Measurements from ENCODE around the gene SHISA8.
A peak's percentile ranks its signal among the peaks of the same experiment; 100 is the strongest.

The SHISA8 gene

GRCh38 chr22:41913040-41913719, 1.7 kb downstream of the SHISA8 start:
- POLR2A ChIA-PET: interaction anchor here (0.6 kb wide), 1 partner anchor 126 kb away, joined by 4 read pairs; no protein-coding TSS in a partner anchor
- CTCF ChIA-PET: interaction anchor here (1.4 kb wide), 1 partner anchor 9 kb away, joined by 5 read pairs; no protein-coding TSS in a partner anchor
- no peak overlapping the region for H3K27ac ChIP-seq (ENCODE audit: insufficient read depth in 1 of 2, low read depth in 1 of 2, low read length in 2 of 2, poor library complexity in 1 of 2, severe bottlenecking in 2 of 2)
- H3K4me1 ChIP-seq (ENCODE audit: control extremely low read depth in 1 of 4, control insufficient read depth in 4 of 4, insufficient read depth in 4 of 4, low read length in 3 of 4): peaks cover 0 to 45% (median 37%) of the 10 kb centered on the region in 4 experiments
- H3K9me3 ChIP-seq (ENCODE audit: control extremely low read depth in 1 of 5, control insufficient read depth in 4 of 5, insufficient read depth in 2 of 5, low read depth in 1 of 5, low read length in 4 of 5): no peaks in the 10 kb centered on the region
- H3K36me3 ChIP-seq (ENCODE audit: control insufficient read depth in 4 of 4, insufficient read depth in 4 of 4, low read length in 3 of 4): no peaks in the 10 kb centered on the region
- whole genome bisulfite sequencing (ENCODE audit: insufficient coverage): 79% methylated on average over 9 of the region's 11 CpGs
- no peak overlapping the region for H3K4me3 ChIP-seq (ENCODE audit: control insufficient read depth in 1 of 7, extremely low read depth in 1 of 7, insufficient read depth in 4 of 7, low read depth in 2 of 7, low read length in 6 of 7)
- DNase-seq: no peak
- peaks cover 0 to 95% (median 48%) of the 10 kb centered on the region in 5 experiments for H3K27me3 ChIP-seq (replicated peaks in 2 of 5; ENCODE audit: control insufficient read depth in 4 of 5, insufficient read depth in 5 of 5, low read length in 4 of 5)

- WGBS (ENCODE audit: insufficient coverage): 95% methylated on average over 7 of the region's 9 CpGs
- POLR2A ChIA-PET: interaction anchor here (0.6 to 1.0 kb wide), 2 partner anchors 14 to 125 kb away, joined by 4 to 5 read pairs; partner anchors contain the start of gene TNFRSF13C
- CTCF ChIA-PET: interaction anchor here (0.7 to 1.4 kb wide), 3 partner anchors 9 to 29 kb away, joined by 3 to 5 read pairs (median 4); no protein-coding TSS in a partner anchor
- peaks cover 0 to 88% (median 48%) of the 10 kb centered on the region in 5 experiments for H3K27me3 ChIP-seq (replicated peaks in 2 of 5; ENCODE audit: control insufficient read depth in 4 of 5, insufficient read depth in 5 of 5, low read length in 4 of 5)
- no peaks in the 10 kb centered on the region for H3K9me3 ChIP-seq (ENCODE audit: control extremely low read depth in 1 of 5, control insufficient read depth in 4 of 5, insufficient read depth in 2 of 5, low read depth in 1 of 5, low read length in 4 of 5)
- H3K27ac ChIP-seq (ENCODE audit: insufficient read depth in 1 of 2, low read depth in 1 of 2, low read length in 2 of 2, poor library complexity in 1 of 2, severe bottlenecking in 2 of 2): no peak overlapping the region
- H3K36me3 ChIP-seq (ENCODE audit: control insufficient read depth in 4 of 4, insufficient read depth in 4 of 4, low read length in 3 of 4): peaks cover 0 to 5% (median 2%) of the 10 kb centered on the region in 4 experiments
- no peak overlapping the region for H3K4me3 ChIP-seq (ENCODE audit: control insufficient read depth in 1 of 7, extremely low read depth in 1 of 7, insufficient read depth in 4 of 7, low read depth in 2 of 7, low read length in 6 of 7)
- H3K4me1 ChIP-seq (ENCODE audit: control extremely low read depth in 1 of 4, control insufficient read depth in 4 of 4, insufficient read depth in 4 of 4, low read length in 3 of 4): peaks cover 0 to 41% (median 35%) of the 10 kb centered on the region in 4 experiments
- no peak for DNase-seq
Observed at GRCh38 chr22:41912338-41913039, 2.4 kb downstream of the SHISA8 start.

GRCh38 chr22:41911001-41911611, 3.8 kb downstream of the SHISA8 start:
- peaks cover 0 to 41% (median 34%) of the 10 kb centered on the region in 4 experiments for H3K4me1 ChIP-seq (ENCODE audit: control extremely low read depth in 1 of 4, control insufficient read depth in 4 of 4, insufficient read depth in 4 of 4, low read length in 3 of 4)
- no peak overlapping the region for H3K27ac ChIP-seq (ENCODE audit: insufficient read depth in 1 of 2, low read depth in 1 of 2, low read length in 2 of 2, poor library complexity in 1 of 2, severe bottlenecking in 2 of 2)
- no peaks in the 10 kb centered on the region for H3K9me3 ChIP-seq (ENCODE audit: control extremely low read depth in 1 of 5, control insufficient read depth in 4 of 5, insufficient read depth in 2 of 5, low read depth in 1 of 5, low read length in 4 of 5)
- DNase-seq: no peak
- CTCF ChIA-PET: interaction anchor here (0.9 kb wide), 1 partner anchor 30 kb away, joined by 3 read pairs; no protein-coding TSS in a partner anchor
- H3K4me3 ChIP-seq (ENCODE audit: control insufficient read depth in 1 of 7, extremely low read depth in 1 of 7, insufficient read depth in 4 of 7, low read depth in 2 of 7, low read length in 6 of 7): peak overlapping the region in 3 of 7 experiments; percentile 10 to 50 (median 26)
- H3K36me3 ChIP-seq (ENCODE audit: control insufficient read depth in 4 of 4, insufficient read depth in 4 of 4, low read length in 3 of 4): peaks cover 0 to 17% (median 9%) of the 10 kb centered on the region in 4 experiments
- POLR2A ChIA-PET: interaction anchor here (0.7 to 1.0 kb wide), 2 partner anchors 15 to 130 kb away, joined by 3 to 5 read pairs; partner anchors contain the start of gene TNFRSF13C
- peaks cover 0 to 74% (median 42%) of the 10 kb centered on the region in 5 experiments for H3K27me3 ChIP-seq (replicated peaks in 2 of 5; ENCODE audit: control insufficient read depth in 4 of 5, insufficient read depth in 5 of 5, low read length in 4 of 5)
- WGBS (ENCODE audit: insufficient coverage): 6% methylated on average over 32 of the region's 37 CpGs

GRCh38 chr22:41910050-41911000, 4.5 kb downstream of the SHISA8 start:
- CTCF ChIA-PET: interaction anchor here (0.9 kb wide), 1 partner anchor 30 kb away, joined by 3 read pairs; no protein-coding TSS in a partner anchor
- POLR2A ChIA-PET: interaction anchor here (0.7 kb wide), 1 partner anchor 129 kb away, joined by 3 read pairs; no protein-coding TSS in a partner anchor
- H3K36me3 ChIP-seq (ENCODE audit: control insufficient read depth in 4 of 4, insufficient read depth in 4 of 4, low read length in 3 of 4): peaks cover 0 to 24% (median 15%) of the 10 kb centered on the region in 4 experiments
- peaks cover 0 to 66% (median 34%) of the 10 kb centered on the region in 5 experiments for H3K27me3 ChIP-seq (replicated peaks in 2 of 5; ENCODE audit: control insufficient read depth in 4 of 5, insufficient read depth in 5 of 5, low read length in 4 of 5)
- H3K4me1 ChIP-seq (ENCODE audit: control extremely low read depth in 1 of 4, control insufficient read depth in 4 of 4, insufficient read depth in 4 of 4, low read length in 3 of 4): peaks cover 0 to 39% (median 33%) of the 10 kb centered on the region in 4 experiments
- DNase-seq: peak in 2 of 3 donors; percentile 40 to 53
- WGBS (ENCODE audit: insufficient coverage): under 1% methylated on average over 110 of the region's 112 CpGs
- no peak overlapping the region for H3K27ac ChIP-seq (ENCODE audit: insufficient read depth in 1 of 2, low read depth in 1 of 2, low read length in 2 of 2, poor library complexity in 1 of 2, severe bottlenecking in 2 of 2)
- H3K4me3 ChIP-seq (ENCODE audit: control insufficient read depth in 1 of 7, extremely low read depth in 1 of 7, insufficient read depth in 4 of 7, low read depth in 2 of 7, low read length in 6 of 7): peak overlapping the region in 5 of 7 experiments; percentile 8 to 50 (median 43)
- H3K9me3 ChIP-seq (ENCODE audit: control extremely low read depth in 1 of 5, control insufficient read depth in 4 of 5, insufficient read depth in 2 of 5, low read depth in 1 of 5, low read length in 4 of 5): no peaks in the 10 kb centered on the region

GRCh38 chr22:41909310-41910049, 5.4 kb downstream of the SHISA8 start:
- Histone ChIP-seq H3K4me1 (ENCODE audit: control extremely low read depth in 1 of 4, control insufficient read depth in 4 of 4, insufficient read depth in 4 of 4, low read length in 3 of 4) (peaks cover 0 to 32% (median 26%) of the 10 kb centered on the region in 4 experiments), H3K4me3 (ENCODE audit: control insufficient read depth in 1 of 7, extremely low read depth in 1 of 7, insufficient read depth in 4 of 7, low read depth in 2 of 7, low read length in 6 of 7) (peak overlapping the region in 1 of 7 experiments; percentile 32), H3K36me3 (ENCODE audit: control insufficient read depth in 4 of 4, insufficient read depth in 4 of 4, low read length in 3 of 4) (peaks cover 2 to 33% (median 21%) of the 10 kb centered on the region in 4 experiments), H3K27me3 (replicated peaks in 2 of 5; ENCODE audit: control insufficient read depth in 4 of 5, insufficient read depth in 5 of 5, low read length in 4 of 5) (peaks cover 0 to 59% (median 31%) of the 10 kb centered on the region in 5 experiments), H3K9me3 (ENCODE audit: control extremely low read depth in 1 of 5, control insufficient read depth in 4 of 5, insufficient read depth in 2 of 5, low read depth in 1 of 5, low read length in 4 of 5) (no peaks in the 10 kb centered on the region), H3K27ac (ENCODE audit: insufficient read depth in 1 of 2, low read depth in 1 of 2, low read length in 2 of 2, poor library complexity in 1 of 2, severe bottlenecking in 2 of 2) (no peak overlapping the region)
- 42% methylated on average over 47 of the region's 55 CpGs for WGBS (ENCODE audit: insufficient coverage)
- POLR2A ChIA-PET: no interaction called here
- DNase-seq: no peak
- CTCF ChIA-PET: no interaction called here
